Muscle of leg (tissue), 11 donors: ENCODE data around the gene HS2ST1. TPM values are rescaled to one million over a fixed set of nuclear protein-coding genes. Genes with fewer than 3 reads are reported as not detected.

Experiments used
- DNase-seq: peaks from one replicate; pipeline ENCODE4 v3.0.0; 2013
- H3K27ac ChIP-seq: one replicate; pipeline ENCODE4 v1.5.1; 2013; ENCODE audit warnings: mild to moderate bottlenecking, low read length, control low read depth
- H3K27me3 ChIP-seq: one replicate; pipeline ENCODE4 v1.6.1; 2013; ENCODE audit warnings: low read length; ENCODE audit not compliant: control insufficient read depth, insufficient read depth
- H3K36me3 ChIP-seq: one replicate; pipeline ENCODE4 v1.6.1; 2013; ENCODE audit warnings: low read length; ENCODE audit not compliant: control insufficient read depth, insufficient read depth
- H3K4me1 ChIP-seq: one replicate; pipeline ENCODE4 v1.6.1; 2013; ENCODE audit warnings: low read length; ENCODE audit not compliant: control insufficient read depth, insufficient read depth
- H3K4me3 ChIP-seq: one replicate; pipeline ENCODE4 v1.5.1; 2013; ENCODE audit warnings: low read length, control low read depth
- H3K9me3 ChIP-seq: replicated peaks from 2 replicates; pipeline ENCODE4 v1.6.1; 2013; ENCODE audit warnings: low read depth, low read length; ENCODE audit not compliant: control insufficient read depth
- WGBS: methylation state at CpG from one replicate; pipeline ENCODE4 v1.1.5; 2013; ENCODE audit warnings: missing lambda C conversion rate; ENCODE audit not compliant: insufficient coverage; 5-methylcytosine and 5-hydroxymethylcytosine counted together
- polyA plus RNA-seq, 8 donors: library from polyadenylated mRNA; unstranded; fragments of 120-200 nt; gene quantifications; one replicate each; pipeline versions ENCODE4 v1.2.1 to v1.2.3, GENCODE V29; 2013; ENCODE audit warnings: inconsistent platforms in 1 of 8, low replicate concordance in 1 of 8; ENCODE audit not compliant: insufficient read length in 8 of 8, insufficient read depth in 1 of 8
- total RNA-seq: library from RNA; stranded (reverse); fragments of 120-200 nt; gene quantifications from one replicate; pipeline ENCODE4 v1.2.4, GENCODE V29; 2013

HS2ST1 gene
- total and polyA plus RNA-seq, 9 donors, result 12.4 to 25.5 (median 18.9) TPM

DNA sequence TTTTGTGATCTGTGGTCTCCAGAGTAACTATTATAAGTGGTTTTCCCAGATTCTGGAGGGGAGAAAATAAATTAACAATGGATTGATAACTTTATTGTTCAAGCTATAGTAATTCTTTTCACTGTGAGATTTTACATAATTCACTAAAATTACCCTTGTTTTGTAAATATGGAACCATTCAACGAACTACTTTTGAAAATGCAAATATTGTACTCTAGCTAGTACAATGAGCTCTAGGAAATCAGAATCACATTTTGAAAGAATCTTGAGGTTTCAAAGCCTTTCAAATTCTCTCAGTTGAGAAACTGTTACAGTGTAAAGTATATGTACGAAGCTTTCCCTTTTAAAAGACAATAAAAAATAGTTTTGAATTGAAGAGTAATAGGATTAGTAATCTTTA is 119.9 kb downstream of the HS2ST1 start:
- Histone ChIP-seq H3K36me3 (no peaks in the 10 kb centered on the region), H3K27ac (no peak overlapping the region), H3K4me1 (no peaks in the 10 kb centered on the region), H3K27me3 (no peaks in the 10 kb centered on the region), H3K4me3 (no peak overlapping the region), H3K9me3 (no peaks in the 10 kb centered on the region)
- DNase-seq, result no peak
- WGBS, result no CpG with 5 or more reads among the region's 2 CpGs

DNA sequence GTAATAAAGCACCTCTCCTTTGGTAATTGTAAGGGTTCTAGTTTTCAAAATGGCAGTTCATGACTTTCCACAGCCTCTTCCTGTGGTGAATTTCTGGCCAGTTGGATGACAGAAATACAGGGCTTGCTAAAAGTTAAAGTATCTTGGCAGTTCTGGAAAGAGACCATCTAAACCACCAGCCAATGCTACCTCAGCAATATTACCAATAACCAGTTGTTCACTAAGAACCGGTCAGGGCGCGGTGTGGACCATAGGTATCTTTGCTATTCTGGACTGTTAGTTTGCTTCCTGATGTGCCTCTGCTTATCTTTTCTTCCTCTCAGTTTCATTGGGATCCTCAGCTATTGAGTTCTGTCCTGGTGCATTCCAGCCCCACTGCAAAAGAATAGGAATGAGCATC is 124.7 kb downstream of the HS2ST1 start:
- Histone ChIP-seq H3K4me1 (no peaks in the 10 kb centered on the region), H3K9me3 (no peaks in the 10 kb centered on the region), H3K27ac (no peak overlapping the region), H3K4me3 (no peak overlapping the region), H3K27me3 (no peaks in the 10 kb centered on the region), H3K36me3 (no peaks in the 10 kb centered on the region)
- no CpG with 5 or more reads among the region's 3 CpGs for WGBS
- no peak for DNase-seq

DNA sequence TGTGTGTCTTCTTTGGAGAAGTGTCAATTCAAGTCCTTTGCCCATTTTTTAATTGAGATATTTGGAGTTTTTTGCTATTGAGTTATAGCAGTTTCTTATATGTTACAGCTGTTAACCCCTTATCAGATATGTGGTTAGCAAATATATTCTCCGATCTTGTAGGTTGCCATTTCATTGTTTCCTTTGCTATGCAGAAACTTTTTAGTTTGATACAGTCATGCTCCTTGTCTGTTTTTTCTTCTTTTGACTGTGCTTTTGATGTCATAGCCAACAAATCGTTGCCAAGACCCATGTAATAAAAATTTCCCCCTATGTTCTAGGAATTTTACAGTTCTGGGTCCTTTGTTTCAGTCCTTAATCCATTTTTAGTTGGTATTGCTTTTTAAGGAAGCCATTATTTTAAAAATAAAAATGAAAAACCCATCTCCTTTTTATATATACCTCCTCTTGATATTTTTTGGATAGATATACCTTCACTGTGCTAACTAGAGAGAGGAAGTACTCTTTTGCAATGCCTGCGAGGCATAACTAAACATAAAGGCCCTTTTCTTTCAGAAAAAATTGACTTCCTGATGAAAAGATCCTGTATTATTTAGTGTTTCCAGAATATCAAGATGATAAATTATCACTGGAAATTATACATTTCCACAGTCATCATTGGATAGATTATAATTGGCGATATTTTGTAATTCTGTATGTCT is 127.8 kb downstream of the HS2ST1 start:
- H3K36me3 ChIP-seq, result no peaks in the 10 kb centered on the region
- no peak overlapping the region for H3K27ac ChIP-seq
- no peak for DNase-seq
- no CpG with 5 or more reads among the region's 4 CpGs for WGBS
- no peaks in the 10 kb centered on the region for H3K27me3 ChIP-seq
- H3K4me3 ChIP-seq, result no peak overlapping the region
- no peaks in the 10 kb centered on the region for H3K9me3 ChIP-seq
- H3K4me1 ChIP-seq, result no peaks in the 10 kb centered on the region

DNA sequence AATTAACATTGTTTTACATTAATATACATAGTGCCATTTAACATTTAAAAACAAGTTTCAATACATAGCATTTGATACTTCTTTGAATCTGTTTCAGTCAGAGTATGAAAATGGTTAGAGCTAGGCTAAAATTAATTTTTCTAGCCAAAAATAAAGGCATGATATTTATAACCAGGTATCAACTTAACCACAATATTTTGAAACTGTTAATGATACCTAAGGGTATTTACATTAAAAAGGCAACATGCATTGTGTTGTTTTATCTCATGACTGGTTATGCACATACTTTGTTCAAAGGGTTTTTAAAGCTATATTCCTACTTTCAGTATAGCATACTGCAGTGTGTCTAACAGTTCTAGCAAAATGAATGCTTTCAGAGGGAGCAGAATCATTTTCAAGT is 130.0 kb downstream of the HS2ST1 start:
- Histone ChIP-seq H3K9me3 (peaks cover 3% of the 10 kb centered on the region), H3K4me3 (no peak overlapping the region), H3K36me3 (no peaks in the 10 kb centered on the region), H3K4me1 (no peaks in the 10 kb centered on the region), H3K27ac (no peak overlapping the region), H3K27me3 (no peaks in the 10 kb centered on the region)
- no peak for DNase-seq

DNA sequence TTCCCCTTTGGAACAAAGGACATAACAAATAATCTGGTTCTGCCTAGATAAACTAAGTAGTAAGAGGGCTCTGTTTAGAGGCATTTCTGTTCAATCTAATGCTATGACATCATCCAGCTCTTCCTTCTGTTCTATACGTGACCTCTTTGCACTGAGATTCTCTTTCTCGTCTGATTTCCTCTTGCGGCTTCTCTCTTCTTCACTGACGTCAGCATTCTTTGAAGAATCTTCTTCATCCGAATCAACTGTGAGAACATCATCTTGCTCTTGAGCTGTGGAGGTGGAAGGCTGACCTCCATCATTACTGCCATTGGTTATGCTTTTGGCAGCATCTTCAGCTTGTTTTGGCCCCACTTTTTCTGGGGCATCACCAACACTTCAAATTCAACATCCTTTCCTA is 130.4 kb downstream of the HS2ST1 start:
- no peak for DNase-seq
- Histone ChIP-seq H3K36me3 (no peaks in the 10 kb centered on the region), H3K27me3 (no peaks in the 10 kb centered on the region), H3K27ac (no peak overlapping the region), H3K9me3 (peaks cover 3% of the 10 kb centered on the region), H3K4me3 (no peak overlapping the region), H3K4me1 (no peaks in the 10 kb centered on the region)
- 90% methylated on average over 2 of the region's 5 CpGs for WGBS

DNA sequence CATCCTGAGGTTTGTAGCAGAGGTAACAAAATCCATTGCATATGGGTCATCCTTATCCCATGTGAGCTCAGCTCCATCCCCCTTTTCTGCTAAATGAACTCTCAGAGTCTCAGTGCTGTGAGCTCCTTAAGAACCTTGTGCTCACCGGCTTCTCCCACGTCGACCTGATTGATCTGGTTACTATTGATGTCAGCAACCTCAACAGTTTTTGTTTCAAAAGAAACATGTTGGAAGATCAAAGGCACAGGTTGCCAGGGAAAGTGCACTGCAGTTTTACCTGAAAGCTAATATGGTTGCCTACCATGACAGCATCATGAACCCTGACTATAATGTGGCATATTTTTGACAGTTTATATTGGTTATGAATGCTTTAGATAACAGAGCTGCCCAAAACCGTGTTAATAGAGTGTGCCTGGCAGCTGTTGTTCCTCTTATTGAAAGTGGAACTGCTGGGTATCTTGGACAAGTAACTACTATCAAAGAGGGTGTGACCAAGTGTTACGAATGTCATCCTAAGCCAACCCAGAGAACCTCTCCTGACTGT is 131.4 kb downstream of the HS2ST1 start:
- H3K27ac ChIP-seq, result no peak overlapping the region
- 82% methylated on average over 3 of the region's 5 CpGs for WGBS
- no peak for DNase-seq

DNA sequence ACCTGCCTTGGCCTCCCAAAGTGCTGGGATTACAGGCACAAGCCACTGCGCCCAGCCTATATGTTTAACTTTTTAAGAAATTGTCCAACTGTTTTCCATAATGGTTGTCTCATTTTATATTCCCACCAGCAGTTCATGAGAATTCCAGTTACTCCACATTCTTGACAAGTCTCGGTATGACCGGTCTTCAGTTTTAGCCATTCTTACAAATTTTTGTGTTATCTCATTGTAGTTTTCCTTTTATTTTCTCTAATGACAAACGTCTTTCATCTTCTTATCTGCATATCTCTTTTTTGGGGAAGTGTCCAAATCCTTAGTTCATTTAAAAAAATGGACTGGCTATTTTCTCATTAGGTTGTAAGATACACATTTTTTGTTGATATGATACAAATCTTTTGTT is 132.5 kb downstream of the HS2ST1 start:
- no peaks in the 10 kb centered on the region for H3K36me3 ChIP-seq
- peaks cover 3% of the 10 kb centered on the region for H3K9me3 ChIP-seq
- WGBS, result 50% methylated on average over 2 of the region's 4 CpGs
- no peak for DNase-seq
- H3K27me3 ChIP-seq, result no peaks in the 10 kb centered on the region
- no peaks in the 10 kb centered on the region for H3K4me1 ChIP-seq
- H3K4me3 ChIP-seq, result no peak overlapping the region
- H3K27ac ChIP-seq, result no peak overlapping the region

More for the DNA sequence above, 131.4 kb downstream of the HS2ST1 start:
- Histone ChIP-seq H3K36me3 (no peaks in the 10 kb centered on the region), H3K27me3 (no peaks in the 10 kb centered on the region), H3K4me1 (no peaks in the 10 kb centered on the region), H3K4me3 (no peak overlapping the region), H3K9me3 (peaks cover 3% of the 10 kb centered on the region)

DNA sequence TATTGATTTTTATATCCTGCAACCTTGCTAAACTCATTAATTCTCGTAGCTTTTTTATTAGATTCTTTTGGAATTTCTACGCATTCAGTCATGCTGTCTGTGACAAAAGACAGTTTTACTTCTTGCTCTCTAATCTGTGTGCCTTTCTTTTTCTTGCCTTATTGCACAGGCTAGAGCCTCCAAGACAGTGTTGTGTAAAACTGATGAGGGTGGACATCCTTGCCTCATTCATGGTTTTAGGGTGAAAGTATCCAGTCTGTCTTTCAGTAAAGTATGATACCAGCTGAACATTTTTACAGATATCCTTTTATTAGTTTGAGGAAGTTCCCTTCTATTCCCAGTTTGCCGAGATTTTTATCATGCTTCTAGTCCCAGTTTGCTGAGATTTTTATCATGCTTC is 133.8 kb downstream of the HS2ST1 start:
- Histone ChIP-seq H3K4me3 (no peak overlapping the region), H3K27me3 (no peaks in the 10 kb centered on the region), H3K27ac (no peak overlapping the region), H3K9me3 (peaks cover 3% of the 10 kb centered on the region), H3K4me1 (no peaks in the 10 kb centered on the region), H3K36me3 (no peaks in the 10 kb centered on the region)
- DNase-seq, result no peak
- WGBS, result no CpG with 5 or more reads among the region's 3 CpGs

DNA sequence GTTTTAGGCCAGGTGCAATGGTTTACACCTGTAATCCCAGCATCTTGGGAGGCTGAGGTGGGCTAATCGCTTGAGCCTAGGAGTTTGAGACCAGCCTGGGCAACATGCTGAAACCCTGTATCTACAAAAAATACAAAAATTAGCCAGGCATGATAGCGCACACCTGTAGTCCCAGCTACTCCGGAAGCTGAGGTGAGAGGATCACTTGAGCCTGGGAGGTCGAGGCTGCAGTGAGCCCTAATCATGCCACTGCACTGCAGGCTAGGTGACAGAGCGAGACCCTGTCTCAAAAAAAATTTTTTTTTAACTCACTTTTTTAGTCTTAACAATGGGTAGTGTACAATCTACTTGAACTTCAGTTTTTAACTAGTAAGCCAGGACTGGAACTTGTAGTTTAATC is 137.5 kb downstream of the HS2ST1 start:
- Histone ChIP-seq H3K4me3 (no peak overlapping the region), H3K36me3 (no peaks in the 10 kb centered on the region), H3K9me3 (peaks cover 3% of the 10 kb centered on the region), H3K27ac (no peak overlapping the region), H3K4me1 (no peaks in the 10 kb centered on the region), H3K27me3 (no peaks in the 10 kb centered on the region)
- WGBS, result 93% methylated on average over 2 of the region's 5 CpGs
- no peak for DNase-seq

DNA sequence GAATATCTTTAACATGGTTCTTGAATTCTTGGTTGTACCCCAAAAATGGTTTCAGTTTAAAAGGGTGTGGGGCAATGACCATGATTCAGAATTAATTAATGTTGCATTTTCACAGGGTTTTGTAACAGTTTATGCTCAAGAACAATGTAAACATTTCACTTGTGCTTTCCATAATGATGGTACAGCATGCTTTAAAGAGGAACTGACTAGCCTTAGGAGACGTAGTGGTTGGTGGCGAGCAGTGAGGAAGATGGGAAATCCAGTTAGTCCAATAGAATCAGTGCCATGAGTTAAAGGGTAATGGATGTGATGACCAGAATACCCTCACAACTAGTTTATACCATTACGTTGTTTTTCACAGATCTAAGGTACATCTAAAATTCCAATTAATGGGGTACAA is 138.0 kb downstream of the HS2ST1 start:
- no peak for DNase-seq
- Histone ChIP-seq H3K36me3 (no peaks in the 10 kb centered on the region), H3K9me3 (peaks cover 3% of the 10 kb centered on the region), H3K27me3 (no peaks in the 10 kb centered on the region), H3K27ac (no peak overlapping the region), H3K4me3 (no peak overlapping the region), H3K4me1 (no peaks in the 10 kb centered on the region)
- no CpG with 5 or more reads among the region's 3 CpGs for WGBS

DNA sequence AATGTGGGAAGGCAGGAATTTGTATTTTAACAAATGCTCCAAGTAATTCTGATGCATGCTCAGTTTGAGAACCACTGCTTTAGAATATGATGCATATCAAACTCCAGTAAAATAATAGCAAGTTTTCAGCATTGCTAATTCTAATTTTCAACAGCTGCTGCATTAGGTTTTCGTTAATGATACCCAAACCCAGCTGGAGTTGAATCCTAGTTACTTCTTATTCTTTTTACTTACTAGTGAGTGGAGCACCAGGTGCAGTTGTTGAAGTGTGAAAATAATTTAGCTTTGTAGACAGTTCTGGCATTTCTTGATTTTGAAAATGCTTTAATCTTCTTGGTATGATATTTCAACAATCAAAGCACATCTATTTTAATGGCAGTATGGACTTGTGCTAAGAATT is 138.5 kb downstream of the HS2ST1 start:
- no CpG with 5 or more reads among the region's 1 CpG for WGBS
- Histone ChIP-seq H3K36me3 (no peaks in the 10 kb centered on the region), H3K27ac (no peak overlapping the region), H3K4me3 (no peak overlapping the region), H3K4me1 (no peaks in the 10 kb centered on the region), H3K9me3 (peaks cover 3% of the 10 kb centered on the region), H3K27me3 (no peaks in the 10 kb centered on the region)
- DNase-seq, result peak; percentile 14
